ENCODE results near the gene TYMS. TPM values are rescaled to one million over a fixed set of nuclear protein-coding genes. Genes with fewer than 3 reads are reported as not detected.

Gene TYMS
- total RNA-seq, 2 donors from 2014 or later, result 1.2 to 8.2 TPM

- no peak for ATAC-seq (ENCODE audit: insufficient number of reproducible peaks, low FRiP score, low read depth)
- no peak for DNase-seq (ENCODE audit: low spot score)
- H3K4me1 ChIP-seq (ENCODE audit: control insufficient read depth in 1 of 2, low read depth in 2 of 2), result peaks cover 0 to 10% of the 10 kb centered on the region in 2 donors
- H3K27ac ChIP-seq, result no peak overlapping the region
- H3K36me3 ChIP-seq, result no peaks in the 10 kb centered on the region
- H3K4me3 ChIP-seq, result no peak overlapping the region
- H3K27me3 ChIP-seq (replicated peaks; ENCODE audit: insufficient read depth), result no peaks in the 10 kb centered on the region
- TF ChIP-seq CTCF (IDR thresholded peaks at IDR 0.05), result no peak
- no peaks in the 10 kb centered on the region for H3K9me3 ChIP-seq
Measured at GRCh38 chr18:659597-659996, 2.1 kb downstream of the TYMS start.

DNA sequence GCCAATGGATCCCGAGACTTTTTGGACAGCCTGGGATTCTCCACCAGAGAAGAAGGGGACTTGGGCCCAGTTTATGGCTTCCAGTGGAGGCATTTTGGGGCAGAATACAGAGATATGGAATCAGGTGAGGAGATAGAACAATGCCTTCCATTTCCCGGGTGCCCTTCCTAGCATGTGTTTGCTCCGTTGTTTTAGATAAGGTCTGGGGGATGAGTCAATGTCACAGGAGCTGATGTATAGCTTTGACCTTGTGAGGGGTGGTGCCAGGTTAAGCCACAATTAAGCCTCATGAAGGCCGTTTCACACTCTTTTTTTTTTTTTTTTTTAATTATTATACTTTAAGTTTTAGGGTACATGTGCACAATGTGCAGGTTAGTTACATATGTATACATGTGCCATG is 4.7 kb downstream of the TYMS start:
- H3K27ac ChIP-seq, result no peak overlapping the region
- DNase-seq (ENCODE audit: low spot score) (no peak), ATAC-seq (ENCODE audit: insufficient number of reproducible peaks, low FRiP score, low read depth) (no peak)
- H3K36me3 ChIP-seq, result no peaks in the 10 kb centered on the region
- no peaks in the 10 kb centered on the region for H3K9me3 ChIP-seq
- TF ChIP-seq CTCF (IDR thresholded peaks at IDR 0.05), result no peak
- peaks cover 0 to 6% of the 10 kb centered on the region in 2 donors for H3K4me1 ChIP-seq (ENCODE audit: control insufficient read depth in 1 of 2, low read depth in 2 of 2)
- no peaks in the 10 kb centered on the region for H3K27me3 ChIP-seq (replicated peaks; ENCODE audit: insufficient read depth)
- no peak overlapping the region for H3K4me3 ChIP-seq

DNA sequence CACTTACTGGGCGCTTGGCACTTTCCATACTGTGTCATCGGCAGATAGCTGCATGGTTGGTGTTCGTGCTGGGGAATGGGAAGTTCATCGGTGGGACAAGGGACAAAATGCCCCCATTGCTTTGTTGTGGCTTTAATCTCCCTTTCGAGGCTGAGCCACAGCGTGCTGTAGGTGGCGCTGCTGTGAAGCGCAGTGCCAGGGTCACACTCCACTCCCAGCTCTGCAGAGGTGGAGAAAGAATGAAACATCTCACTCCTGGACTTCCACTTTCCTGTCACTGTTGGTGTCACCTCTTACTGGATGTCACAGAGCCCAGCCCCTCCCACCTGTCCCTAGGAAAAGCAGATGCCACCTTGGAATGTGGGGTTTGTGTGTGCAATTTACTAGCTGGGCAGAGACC is 8.7 kb downstream of the TYMS start:
- ATAC-seq (ENCODE audit: insufficient number of reproducible peaks, low FRiP score, low read depth) (no peak), DNase-seq (ENCODE audit: low spot score) (no peak)
- H3K4me1 ChIP-seq (ENCODE audit: control insufficient read depth in 1 of 2, low read depth in 2 of 2), result no peaks in the 10 kb centered on the region
- H3K9me3 ChIP-seq, result no peaks in the 10 kb centered on the region
- no peak overlapping the region for H3K27ac ChIP-seq
- H3K4me3 ChIP-seq, result no peak overlapping the region
- H3K36me3 ChIP-seq, result peaks cover 8% of the 10 kb centered on the region
- no peak for TF ChIP-seq CTCF (IDR thresholded peaks at IDR 0.05)
- no peaks in the 10 kb centered on the region for H3K27me3 ChIP-seq (replicated peaks; ENCODE audit: insufficient read depth)

- TF ChIP-seq CTCF (IDR thresholded peaks at IDR 0.05), result no peak
- ATAC-seq (ENCODE audit: insufficient number of reproducible peaks, low FRiP score, low read depth) (no peak), DNase-seq (ENCODE audit: low spot score) (no peak)
- Histone ChIP-seq H3K4me1 (ENCODE audit: control insufficient read depth in 1 of 2, low read depth in 2 of 2) (no peaks in the 10 kb centered on the region), H3K4me3 (no peak overlapping the region), H3K36me3 (peaks cover 8% of the 10 kb centered on the region), H3K9me3 (no peaks in the 10 kb centered on the region), H3K27ac (no peak overlapping the region), H3K27me3 (replicated peaks; ENCODE audit: insufficient read depth) (no peaks in the 10 kb centered on the region)
Measured at GRCh38 chr18:666628-667027, 9.2 kb downstream of the TYMS start.

GRCh38 chr18:668260-668659 is 10.8 kb downstream of the TYMS start:
- no peaks in the 10 kb centered on the region for H3K9me3 ChIP-seq
- H3K27me3 ChIP-seq (replicated peaks; ENCODE audit: insufficient read depth), result no peaks in the 10 kb centered on the region
- DNase-seq (ENCODE audit: low spot score), result no peak
- no peak overlapping the region for H3K27ac ChIP-seq
- H3K4me1 ChIP-seq (ENCODE audit: control insufficient read depth in 1 of 2, low read depth in 2 of 2), result no peaks in the 10 kb centered on the region
- ATAC-seq (ENCODE audit: insufficient number of reproducible peaks, low FRiP score, low read depth), result no peak
- no peak for TF ChIP-seq CTCF (IDR thresholded peaks at IDR 0.05)
- H3K4me3 ChIP-seq, result no peak overlapping the region
- H3K36me3 ChIP-seq, result peaks cover 12% of the 10 kb centered on the region
